Inflammatory macrophage treated with lipopolysaccharide for 4 hours (primary cell): Measurements from ENCODE around the gene MGAT3.

Experiments used
- DNase-seq: peaks from one replicate; pipeline ENCODE4 v3.0.0-alpha.2; 2020

MGAT3 gene

GRCh38 chr22:39473851-39474250, 17.0 kb downstream of the MGAT3 start:
- DNase-seq = no peak

DNA sequence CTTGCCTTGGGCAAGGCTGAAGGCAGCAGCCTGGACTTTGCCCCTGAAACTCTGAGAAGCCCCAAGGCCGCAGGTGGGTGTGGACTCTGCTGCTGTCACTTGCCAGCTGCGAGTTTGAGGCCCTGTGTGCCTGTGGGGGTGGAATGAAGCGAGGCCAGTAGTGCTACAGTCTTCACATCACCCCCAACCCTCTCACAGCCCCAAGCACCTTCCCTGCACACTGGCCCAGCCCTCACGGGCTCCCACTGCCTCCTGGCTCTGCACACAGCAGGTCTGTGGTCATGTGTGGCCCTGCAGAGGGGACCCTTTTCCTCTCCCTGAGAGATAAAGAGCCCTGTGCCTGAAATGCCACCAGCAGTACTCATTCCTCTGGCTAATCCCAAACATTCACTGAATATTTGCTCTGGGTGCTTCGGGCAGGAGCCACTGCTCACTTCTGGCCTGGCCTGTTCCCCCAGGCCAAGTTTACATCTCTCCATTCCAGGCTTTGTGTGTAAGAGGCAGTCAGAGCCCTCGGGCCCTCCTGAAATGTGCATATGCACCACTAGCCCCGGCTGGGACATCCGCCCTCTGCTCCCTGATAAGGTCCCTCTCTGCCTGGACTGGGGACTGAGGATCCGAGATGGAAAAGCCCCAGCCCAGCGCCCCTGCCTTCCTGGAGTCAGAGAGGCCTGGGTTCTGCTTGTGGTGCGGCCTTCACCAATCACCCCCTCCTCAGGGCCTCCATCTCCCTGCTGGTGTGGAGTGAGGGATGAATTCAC, 17.7 kb downstream of the MGAT3 start:
- no peak for DNase-seq

DNA sequence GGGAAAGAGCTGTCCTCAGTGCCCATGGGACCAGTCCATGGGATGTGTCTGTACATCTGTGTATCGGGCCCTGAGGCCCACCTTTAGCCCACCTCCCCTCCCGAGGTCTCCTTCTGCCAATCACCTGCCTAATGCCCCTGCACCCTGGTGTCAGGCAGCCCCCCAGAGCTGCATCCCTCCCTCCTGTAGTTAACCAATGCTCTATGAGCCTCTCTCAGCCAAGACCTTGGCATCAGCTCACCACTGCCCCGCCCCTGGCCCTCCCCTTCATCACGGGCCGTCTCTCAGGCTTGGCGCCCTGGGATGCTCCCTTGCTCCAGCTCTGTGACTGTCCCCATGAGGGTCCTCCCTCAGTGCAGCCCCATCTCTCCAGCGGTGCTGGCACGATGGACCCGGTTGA, 18.5 kb downstream of the MGAT3 start:
- DNase-seq = no peak

DNA sequence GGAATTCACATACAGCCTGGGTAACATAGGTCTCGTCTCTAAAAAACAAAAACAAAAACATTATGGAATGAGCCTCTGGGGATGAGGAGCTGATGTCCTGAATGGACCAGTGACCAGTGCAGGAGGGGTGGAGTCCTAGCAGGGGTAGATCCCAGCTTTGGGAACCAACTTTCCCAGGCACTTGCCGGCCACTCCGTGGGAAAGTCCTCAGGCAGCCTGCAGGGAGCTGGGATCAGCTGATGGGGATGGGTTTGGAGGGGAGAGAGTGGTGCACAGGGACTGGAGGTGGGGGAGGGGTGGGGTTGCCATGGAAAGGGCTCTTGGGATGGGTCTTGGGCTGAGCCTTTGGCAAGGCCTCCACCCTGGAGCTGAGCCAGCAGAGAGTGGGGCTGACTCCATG, 19.1 kb downstream of the MGAT3 start:
- no peak for DNase-seq

DNA sequence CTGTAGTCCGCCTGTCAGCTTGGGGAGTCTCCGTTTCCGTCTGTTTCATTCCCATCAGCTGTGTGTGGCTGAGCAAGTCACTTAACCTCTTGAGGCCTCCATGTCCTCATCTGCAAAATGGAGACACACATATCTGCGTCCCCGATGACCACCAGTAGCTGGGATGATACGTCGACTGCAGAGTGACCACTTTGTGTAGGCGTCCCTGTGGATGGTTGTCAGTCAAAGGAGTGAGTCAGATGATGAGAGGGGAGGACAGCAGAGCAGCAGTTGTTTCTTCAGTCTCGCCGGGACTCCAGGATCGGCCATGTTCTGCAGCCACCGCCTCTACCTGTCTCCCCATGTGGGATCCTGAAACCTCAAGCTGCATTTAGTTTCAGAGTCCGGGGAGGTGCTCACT, 19.9 kb downstream of the MGAT3 start:
- DNase-seq = no peak

GRCh38 chr22:39477542-39477941, 20.7 kb downstream of the MGAT3 start:
- no peak for DNase-seq

DNA sequence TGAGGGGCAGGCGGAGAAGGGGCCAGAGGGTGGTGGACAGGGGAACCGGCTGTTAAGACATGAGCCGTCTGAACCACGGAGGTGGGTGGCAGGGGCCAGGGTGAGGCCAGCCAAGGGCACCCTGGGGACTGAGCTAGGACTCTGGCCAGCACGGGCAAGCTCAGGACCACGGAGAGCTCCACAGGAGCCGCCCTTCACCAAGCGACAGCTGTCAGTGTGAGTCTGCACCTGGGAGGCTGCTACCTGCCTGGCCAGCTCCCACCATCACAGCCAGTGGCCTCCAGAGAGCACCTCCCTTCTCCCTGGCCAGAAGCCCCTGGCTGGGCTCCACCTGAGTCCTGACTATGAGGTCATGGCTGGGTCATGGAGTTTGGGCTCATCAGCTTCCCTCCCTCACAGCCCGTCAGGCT, 21.6 kb downstream of the MGAT3 start:
- no peak for DNase-seq

DNA sequence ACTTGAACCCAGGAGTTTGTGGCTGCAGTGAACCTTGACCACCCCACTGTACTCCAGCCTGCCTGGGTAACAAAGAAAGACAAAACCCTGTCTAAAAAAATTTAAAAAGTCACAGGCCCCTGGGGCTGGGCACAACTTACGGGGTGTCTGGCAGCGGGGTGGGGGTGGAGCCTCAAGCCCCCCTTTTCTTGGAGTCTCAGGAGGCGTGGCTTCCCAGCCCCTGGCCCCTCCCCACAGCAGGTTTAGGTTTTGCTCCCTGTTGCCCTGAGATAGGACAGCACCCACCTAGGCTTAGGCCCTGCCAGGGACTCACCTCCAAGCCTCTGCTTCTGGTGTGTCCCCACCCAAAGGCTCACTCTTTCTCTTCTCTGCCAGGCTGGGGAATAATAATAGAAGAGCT, 22.4 kb downstream of the MGAT3 start:
- no peak for DNase-seq

- DNase-seq = no peak
Observed at GRCh38 chr22:39480557-39480956, 23.7 kb downstream of the MGAT3 start.

GRCh38 chr22:39481054-39481453, 24.2 kb downstream of the MGAT3 start:
- no peak for DNase-seq

DNA sequence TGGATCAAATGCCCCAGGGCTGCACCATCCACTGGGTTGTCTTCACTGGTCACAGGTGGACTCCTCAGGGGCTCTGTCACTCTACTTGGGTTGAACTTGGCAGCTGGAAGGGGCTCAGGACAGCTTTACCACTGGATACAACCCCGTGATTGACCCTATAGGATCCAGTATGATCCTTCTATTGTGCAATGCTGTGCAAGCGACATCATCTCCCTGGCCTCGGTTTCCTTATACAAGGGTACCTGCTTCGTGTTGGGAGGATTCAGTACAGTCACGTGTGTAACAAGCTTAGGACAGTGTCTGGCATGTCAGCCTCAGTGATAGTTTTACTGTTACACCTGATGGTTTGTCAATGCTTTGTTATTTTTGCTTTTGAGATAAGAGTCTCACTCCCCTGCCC, 24.8 kb downstream of the MGAT3 start:
- DNase-seq = no peak

GRCh38 chr22:39482768-39483167, 26.0 kb downstream of the MGAT3 start:
- no peak for DNase-seq

GRCh38 chr22:39486951-39487825, 30.4 kb downstream of the MGAT3 start:
- DNase-seq = no peak

- no peak for DNase-seq
Observed at GRCh38 chr22:39487826-39488520, 31.2 kb downstream of the MGAT3 start.

DNA sequence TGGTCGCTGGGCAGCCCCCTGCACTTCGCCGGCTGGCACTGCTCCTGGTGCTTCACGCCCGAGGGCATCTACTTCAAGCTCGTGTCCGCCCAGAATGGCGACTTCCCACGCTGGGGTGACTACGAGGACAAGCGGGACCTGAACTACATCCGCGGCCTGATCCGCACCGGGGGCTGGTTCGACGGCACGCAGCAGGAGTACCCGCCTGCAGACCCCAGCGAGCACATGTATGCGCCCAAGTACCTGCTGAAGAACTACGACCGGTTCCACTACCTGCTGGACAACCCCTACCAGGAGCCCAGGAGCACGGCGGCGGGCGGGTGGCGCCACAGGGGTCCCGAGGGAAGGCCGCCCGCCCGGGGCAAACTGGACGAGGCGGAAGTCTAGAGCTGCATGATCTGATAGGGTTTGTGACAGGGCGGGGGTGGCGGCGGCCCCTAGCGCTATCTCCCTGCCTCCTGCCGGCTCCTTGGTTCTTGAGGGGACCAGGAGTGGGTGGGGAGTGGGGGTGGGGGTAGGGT, 31.8 kb downstream of the MGAT3 start:
- no peak for DNase-seq

DNA sequence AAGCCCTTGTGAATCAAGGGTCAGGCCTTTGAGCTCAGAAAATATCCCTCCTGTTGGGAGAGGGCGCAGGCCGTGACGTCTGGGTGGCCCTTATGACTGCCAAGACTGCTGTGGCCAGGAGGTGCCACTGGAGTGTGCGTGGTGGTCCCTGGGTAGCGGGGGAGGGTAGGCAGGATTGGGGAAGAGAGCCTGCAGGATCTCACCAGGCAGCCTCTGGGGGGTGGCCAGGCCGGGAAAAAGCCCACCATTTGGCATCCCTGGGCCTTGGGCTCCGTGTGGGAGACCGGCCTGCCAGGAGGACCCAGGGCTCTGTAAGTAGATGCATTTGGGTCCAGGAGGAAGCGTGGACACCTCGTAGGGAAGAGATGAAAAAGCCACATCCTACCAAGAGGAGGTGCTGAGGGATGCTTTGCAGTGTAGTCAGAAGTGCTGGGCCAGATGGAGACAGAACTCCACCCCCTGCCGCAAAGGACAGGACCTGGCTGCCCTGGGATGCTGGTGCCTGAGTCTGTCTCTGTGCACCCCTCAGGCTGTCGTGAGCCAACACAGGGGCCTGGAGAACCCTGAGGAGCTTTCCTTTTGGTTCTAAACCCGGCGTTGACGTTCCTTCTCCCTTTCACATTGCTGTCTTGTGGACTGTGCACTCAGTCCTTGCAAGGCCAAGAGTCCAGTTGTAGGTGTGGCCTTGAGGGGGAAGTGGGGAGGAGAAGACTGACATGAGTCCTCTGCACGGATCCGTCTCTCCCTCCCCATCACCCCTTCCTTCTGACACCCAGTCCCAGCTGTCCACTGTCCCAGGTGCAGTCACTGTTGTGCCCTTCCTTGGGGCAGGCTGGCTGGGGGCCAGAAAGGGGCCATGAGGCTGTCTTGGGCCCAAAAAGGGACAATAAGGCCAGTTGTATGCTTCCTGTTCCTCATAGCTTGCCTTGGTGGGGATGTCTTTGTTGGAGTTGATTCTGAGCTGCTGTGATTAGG, 32.6 kb downstream of the MGAT3 start:
- DNase-seq = peak; percentile 25

DNA sequence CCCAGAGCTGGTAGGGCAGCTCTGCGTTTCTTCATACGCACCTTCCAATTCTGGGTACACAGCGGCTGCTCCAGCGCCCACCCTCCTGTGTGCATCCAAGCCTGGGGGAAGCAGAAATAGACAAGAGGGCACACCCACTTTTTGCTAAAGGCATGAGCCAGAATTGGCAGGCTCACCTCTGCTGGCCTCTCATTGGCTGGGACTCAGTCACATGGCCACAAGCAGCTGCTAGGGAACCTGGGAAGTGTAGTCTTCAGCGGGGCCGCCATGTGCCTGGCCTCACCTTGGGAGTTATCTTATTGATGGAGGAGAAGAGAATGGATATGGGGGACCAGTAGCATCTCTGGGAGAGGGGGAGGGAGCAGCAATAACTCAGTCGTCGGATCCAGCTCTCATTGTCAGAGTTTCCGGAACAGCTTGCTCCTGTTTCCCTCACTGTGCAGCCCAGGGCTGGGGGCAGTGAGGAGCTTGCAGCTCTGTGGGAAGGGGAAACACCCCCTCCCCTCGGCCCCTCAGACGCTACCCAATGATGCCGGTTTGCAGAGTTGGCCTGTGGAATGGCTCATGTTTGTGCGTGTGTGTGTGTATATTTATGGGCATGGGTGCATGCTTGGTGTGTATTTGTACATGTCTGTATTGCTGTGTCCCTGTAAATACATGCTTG, 33.5 kb downstream of the MGAT3 start:
- DNase-seq = peak; percentile 82

DNA sequence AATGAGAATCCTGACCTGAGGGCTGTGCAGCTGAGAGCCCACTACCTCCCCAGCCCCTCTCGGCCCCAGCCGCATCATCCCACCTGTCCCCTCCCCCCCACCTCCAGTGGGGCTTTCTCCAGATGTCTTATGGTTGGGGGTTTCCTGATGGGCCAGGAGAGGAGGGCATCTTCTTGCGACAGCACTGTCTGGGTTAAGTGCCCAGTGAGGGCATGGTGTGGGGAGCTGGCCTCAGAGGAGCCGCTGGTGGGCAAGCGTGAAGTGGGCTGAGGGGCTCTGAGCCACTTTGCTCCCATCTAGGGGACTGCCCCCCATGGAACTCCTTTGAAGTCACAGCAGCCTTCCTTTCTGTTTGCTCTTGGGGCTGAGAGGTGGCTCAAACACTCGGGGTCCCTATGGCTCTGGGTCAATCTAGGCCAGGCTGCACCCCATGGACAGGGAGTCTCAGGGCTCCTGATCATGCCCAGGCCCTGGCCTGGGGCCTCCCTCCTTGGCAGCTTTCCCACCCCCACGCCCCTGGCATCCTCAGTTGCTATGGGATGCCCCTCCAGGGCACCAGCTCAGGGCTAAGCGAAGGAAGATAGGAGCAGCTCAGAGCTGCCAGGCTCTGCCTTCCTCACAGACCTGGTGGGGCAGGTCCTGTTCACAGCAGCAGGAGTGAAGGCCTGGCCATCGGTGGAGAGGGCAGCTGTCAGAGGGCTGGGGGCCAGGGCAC, 34.3 kb downstream of the MGAT3 start:
- no peak for DNase-seq

DNA sequence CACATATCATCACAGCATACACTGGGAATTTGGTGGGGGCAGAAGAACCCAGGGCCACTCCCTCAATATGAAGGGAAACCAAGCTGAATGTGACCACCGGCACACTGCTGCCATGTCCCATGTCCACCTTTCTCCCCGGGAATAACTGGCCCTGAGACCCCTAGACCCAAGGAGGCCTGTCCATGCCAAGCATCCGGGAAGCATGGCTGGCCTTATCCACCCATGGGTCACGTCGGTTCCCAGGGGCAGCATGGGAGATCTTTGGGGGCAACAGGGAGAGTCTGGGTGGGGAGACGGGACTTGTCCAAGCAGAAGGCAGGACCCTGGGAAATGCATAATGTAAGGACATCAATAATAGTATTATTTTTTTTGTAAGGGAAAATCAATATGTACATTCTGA, 34.9 kb downstream of the MGAT3 start:
- DNase-seq = no peak

GRCh38 chr22:39492186-39492585, 35.4 kb downstream of the MGAT3 start:
- no peak for DNase-seq

DNA sequence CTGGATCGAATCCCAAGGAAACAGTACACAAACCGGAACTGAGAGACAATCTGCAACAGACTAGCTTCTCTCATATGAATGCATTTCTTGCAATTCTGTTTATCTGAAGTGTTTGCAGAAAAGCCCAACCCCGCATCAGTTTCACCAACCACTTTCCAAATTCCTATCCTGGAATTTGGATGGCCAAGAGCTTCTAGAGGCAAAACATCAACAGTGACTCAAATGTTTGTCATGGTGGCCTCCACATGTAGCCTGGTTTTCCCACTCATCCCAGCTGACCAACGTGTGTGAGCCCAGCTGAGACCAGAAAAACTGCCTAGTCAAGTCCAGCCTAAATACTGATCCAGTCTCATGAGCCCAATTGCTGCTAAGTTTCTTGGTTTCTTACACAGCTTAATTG, 36.9 kb downstream of the MGAT3 start:
- DNase-seq = no peak
